ENCODE results near the gene KRT7.

GRCh38 chr12:52255926-52256583 lies 23.0 kb downstream of the KRT7 start:
- TF ChIP-seq CTCF (IDR thresholded peaks at IDR 0.05), result no peak
- TF ChIP-seq POLR2A (IDR thresholded peaks at IDR 0.05), result no peak
- no peak for TF ChIP-seq POLR2AphosphoS5 (IDR thresholded peaks at IDR 0.05)
- no peak for TF ChIP-seq EP300 (IDR thresholded peaks at IDR 0.05)

All from suprapubic skin (tissue), 4 donors.